HEK293 (cell line): Measurements from ENCODE around the gene MC1R.

Source experiments
- CTCF ChIA-PET: fragments of 350-600 bp; formaldehyde crosslinking; extraction: SDS; loops from one replicate; lab custom pipeline; 2021; ENCODE audit warnings: antibody characterized with exemption; lab: Yijun Ruan, JAX
- POLR2A ChIA-PET: fragments of 300-600 bp; formaldehyde crosslinking; extraction: SDS; loops from one replicate; lab custom pipeline; 2020; ENCODE audit warnings: antibody characterized with exemption, inconsistent platforms; lab: Yijun Ruan, JAX
- H3K27ac ChIP-seq: fragments of 200-500 bp; sonication (Bioruptor generic); 2 replicates; pipeline ENCODE4 v1.5.1; 2014; ENCODE audit warnings: low read depth, low read length, control low read depth, inconsistent platforms; ENCODE audit errors: extremely low read depth
- H3K36me3 ChIP-seq, 2 experiments: fragments of 200-500 bp in 1 of 2; sonication (Bioruptor generic) in 1 of 2; 1 replicate in 1 of 2; 2 replicates in 1 of 2; pipeline ENCODE4 v1.5.1; 2014 to 2017; ENCODE audit warnings: inconsistent platforms in 2 of 2, low read length in 2 of 2; ENCODE audit not compliant: control insufficient read depth in 2 of 2, insufficient read depth in 1 of 2
- H3K4me1 ChIP-seq: fragments of 200-500 bp; sonication (Bioruptor generic); 2 replicates; pipeline ENCODE4 v1.5.1; 2014; ENCODE audit warnings: mild to moderate bottlenecking, low read length, inconsistent platforms; ENCODE audit not compliant: control insufficient read depth, insufficient read depth
- H3K4me3 ChIP-seq: 2 replicates; pipeline ENCODE4 v1.5.1; 2011; ENCODE audit warnings: low read depth, mild to moderate bottlenecking, control low read depth, low read length, moderate library complexity
- H3K9me3 ChIP-seq: fragments of 200-500 bp; sonication (Bioruptor generic); 2 replicates; pipeline ENCODE4 v1.5.1; 2014; ENCODE audit warnings: low read depth, low read length, inconsistent platforms; ENCODE audit not compliant: control insufficient read depth, insufficient read depth
- EGR2 ChIP-seq: fragments of 450-650 bp; formaldehyde crosslinking; IDR thresholded peaks from 2 replicates; pipeline ENCODE4 v1.5.1; 2016; ENCODE audit warnings: low read depth, missing biosample characterization, missing genetic modification characterization
- KLF9 ChIP-seq: fragments of 450-650 bp; formaldehyde crosslinking; IDR thresholded peaks from 2 replicates; pipeline ENCODE4 v1.5.1; 2016; ENCODE audit warnings: missing biosample characterization, missing genetic modification characterization, low read depth
- OSR2 ChIP-seq: fragments of 450-650 bp; formaldehyde crosslinking; IDR thresholded peaks from 2 replicates; pipeline ENCODE4 v1.5.1; 2016; ENCODE audit warnings: missing biosample characterization, missing genetic modification characterization
- OVOL3 ChIP-seq: fragments of 450-650 bp; formaldehyde crosslinking; IDR thresholded peaks from 2 replicates; pipeline ENCODE4 v1.5.1; 2016; ENCODE audit warnings: missing biosample characterization, missing genetic modification characterization
- PRDM6 ChIP-seq: fragments of 450-650 bp; formaldehyde crosslinking; IDR thresholded peaks from 2 replicates; pipeline ENCODE4 v1.5.1; 2017; ENCODE audit warnings: missing biosample characterization, missing genetic modification characterization
- RBAK ChIP-seq: fragments of 450-650 bp; formaldehyde crosslinking; IDR thresholded peaks from 2 replicates; pipeline ENCODE4 v1.5.1; 2016; ENCODE audit warnings: missing biosample characterization, missing genetic modification characterization
- REPIN1 ChIP-seq: fragments of 450-650 bp; formaldehyde crosslinking; IDR thresholded peaks from 2 replicates; pipeline ENCODE4 v1.5.1; 2017; ENCODE audit warnings: missing biosample characterization, missing genetic modification characterization, low read depth
- TCF7L2 ChIP-seq: IDR thresholded peaks from 2 replicates; pipeline ENCODE4 v1.6.1; 2011; ENCODE audit warnings: low read depth, mild to moderate bottlenecking, inconsistent platforms, low read length, moderate library complexity, borderline replicate concordance
- ZBTB1 ChIP-seq: fragments of 450-650 bp; formaldehyde crosslinking; IDR thresholded peaks from 2 replicates; pipeline ENCODE4 v1.5.1; 2016; ENCODE audit warnings: missing biosample characterization, missing genetic modification characterization
- ZFHX2 ChIP-seq: fragments of 450-650 bp; formaldehyde crosslinking; conservative IDR thresholded peaks from 2 replicates; pipeline ENCODE4 v1.5.1; 2016; ENCODE audit warnings: missing biosample characterization, missing genetic modification characterization
- ZIC2 ChIP-seq: fragments of 450-650 bp; formaldehyde crosslinking; IDR thresholded peaks from 2 replicates; pipeline ENCODE4 v1.5.1; 2016; ENCODE audit warnings: missing biosample characterization, missing genetic modification characterization
- ZNF112 ChIP-seq: fragments of 450-650 bp; formaldehyde crosslinking; IDR thresholded peaks from 2 replicates; pipeline ENCODE4 v1.5.0; 2017; ENCODE audit warnings: missing biosample characterization, missing genetic modification characterization
- ZNF114 ChIP-seq: fragments of 450-650 bp; formaldehyde crosslinking; IDR thresholded peaks from 2 replicates; pipeline ENCODE4 v1.5.0; 2017; ENCODE audit warnings: missing biosample characterization, missing genetic modification characterization
- ZNF146 ChIP-seq: fragments of 450-650 bp; formaldehyde crosslinking; IDR thresholded peaks from 2 replicates; pipeline ENCODE4 v1.5.1; 2016; ENCODE audit warnings: missing biosample characterization, missing genetic modification characterization
- ZNF148 ChIP-seq: fragments of 450-650 bp; formaldehyde crosslinking; IDR thresholded peaks from 2 replicates; pipeline ENCODE4 v1.5.0; 2017; ENCODE audit warnings: missing biosample characterization, missing genetic modification characterization, borderline replicate concordance
- ZNF157 ChIP-seq: fragments of 450-650 bp; formaldehyde crosslinking; IDR thresholded peaks from 2 replicates; pipeline ENCODE4 v1.5.1; 2016; ENCODE audit warnings: missing biosample characterization, missing genetic modification characterization
- ZNF26 ChIP-seq: fragments of 450-650 bp; formaldehyde crosslinking; IDR thresholded peaks from 2 replicates; pipeline ENCODE4 v1.5.1; 2016; ENCODE audit warnings: missing biosample characterization, missing genetic modification characterization
- ZNF302 ChIP-seq: fragments of 450-650 bp; formaldehyde crosslinking; IDR thresholded peaks from 2 replicates; pipeline ENCODE4 v1.5.1; 2016; ENCODE audit warnings: missing biosample characterization, missing genetic modification characterization, low read depth
- ZNF324 ChIP-seq: fragments of 450-650 bp; formaldehyde crosslinking; IDR thresholded peaks from 2 replicates; pipeline ENCODE4 v1.5.1; 2016; ENCODE audit warnings: missing biosample characterization, missing genetic modification characterization
- ZNF398 ChIP-seq: fragments of 450-650 bp; formaldehyde crosslinking; IDR thresholded peaks from 2 replicates; pipeline ENCODE4 v1.5.1; 2017; ENCODE audit warnings: missing biosample characterization, missing genetic modification characterization
- ZNF423 ChIP-seq: fragments of 450-650 bp; formaldehyde crosslinking; IDR thresholded peaks from 2 replicates; pipeline ENCODE4 v1.5.1; 2016; ENCODE audit warnings: missing biosample characterization, missing genetic modification characterization
- ZNF529 ChIP-seq: fragments of 450-650 bp; formaldehyde crosslinking; IDR thresholded peaks from 2 replicates; pipeline ENCODE4 v1.5.1; 2017; ENCODE audit warnings: missing genetic modification characterization, missing biosample characterization; ENCODE audit not compliant: insufficient replicate concordance
- ZNF548 ChIP-seq: fragments of 450-650 bp; formaldehyde crosslinking; IDR thresholded peaks from 2 replicates; pipeline ENCODE4 v1.5.1; 2016; ENCODE audit warnings: missing biosample characterization, missing genetic modification characterization
- ZNF561 ChIP-seq: fragments of 450-650 bp; IDR thresholded peaks from 2 replicates; pipeline ENCODE4 v1.5.1; 2018; ENCODE audit warnings: missing biosample characterization, missing genetic modification characterization, borderline replicate concordance
- ZNF623 ChIP-seq: fragments of 450-650 bp; formaldehyde crosslinking; IDR thresholded peaks from 2 replicates; pipeline ENCODE4 v1.5.1; 2016; ENCODE audit warnings: missing biosample characterization, missing genetic modification characterization
- ZNF670 ChIP-seq: fragments of 450-650 bp; formaldehyde crosslinking; IDR thresholded peaks from 2 replicates; pipeline ENCODE4 v1.5.1; 2016; ENCODE audit warnings: missing biosample characterization, missing genetic modification characterization, low read depth
- ZNF677 ChIP-seq: fragments of 450-650 bp; IDR thresholded peaks from 2 replicates; pipeline ENCODE4 v1.5.0; 2018; ENCODE audit warnings: missing biosample characterization, mild to moderate bottlenecking, missing genetic modification characterization, moderate library complexity
- ZNF701 ChIP-seq: fragments of 450-650 bp; formaldehyde crosslinking; IDR thresholded peaks from 2 replicates; pipeline ENCODE4 v1.5.1; 2016; ENCODE audit warnings: missing biosample characterization, missing genetic modification characterization
- ZNF776 ChIP-seq: fragments of 450-650 bp; formaldehyde crosslinking; IDR thresholded peaks from 2 replicates; pipeline ENCODE4 v1.5.0; 2017; ENCODE audit warnings: missing biosample characterization, missing genetic modification characterization, borderline replicate concordance
- ZSCAN30 ChIP-seq: fragments of 450-650 bp; IDR thresholded peaks from 2 replicates; pipeline ENCODE4 v1.5.1; 2018; ENCODE audit warnings: missing biosample characterization, mild to moderate bottlenecking, missing genetic modification characterization, moderate library complexity

Gene MC1R

GRCh38 chr16:89918453-89919347, at the start of gene MC1R (continued):
- 0 out of 2 replicates have a peak, but pooled peaks have one; percentile 25 for TF ChIP-seq ZNF423 (tag by site-specific recombination)

GRCh38 chr16:89869911-89870310, 48.8 kb upstream of the MC1R start:
- no peaks in the 10 kb centered on the region for H3K4me1 ChIP-seq
- no peak overlapping the region for H3K4me3 ChIP-seq
- CTCF ChIA-PET = interaction anchor here (4.0 kb wide), 1 partner anchor 9 kb away, joined by 34 read pairs; no protein-coding TSS in a partner anchor
- H3K9me3 ChIP-seq = no peaks in the 10 kb centered on the region
- H3K27ac ChIP-seq = no peak overlapping the region
- peaks cover 0 to 36% of the 10 kb centered on the region in 2 experiments; a peak in 2 of 3 replicates for H3K36me3 ChIP-seq
- POLR2A ChIA-PET = no interaction called here
- no peak for TF ChIP-seq ZNF529 (tag by site-specific recombination)
- TF ChIP-seq PRDM6 (tag by site-specific recombination) = no peak
- no peak for TF ChIP-seq ZNF324 (tag by site-specific recombination)
- TF ChIP-seq RBAK (tag by site-specific recombination) = no peak
- no peak for TF ChIP-seq ZNF677 (tag by site-specific recombination)
- TF ChIP-seq ZNF398 (tag by site-specific recombination) = peak; percentile 43; the same call in 1 of the 2 replicates
- no peak for TF ChIP-seq ZNF112 (tag by site-specific recombination)
- TF ChIP-seq ZNF148 (tag by site-specific recombination) = no peak
- TF ChIP-seq KLF9 (tag by site-specific recombination) = peak; percentile 45; the same call in 1 of the 2 replicates
- TF ChIP-seq ZNF548 = no peak
- no peak for TF ChIP-seq ZNF157 (tag by site-specific recombination)
- TF ChIP-seq TCF7L2 = no peak
- TF ChIP-seq REPIN1 (tag by site-specific recombination) = no peak
- TF ChIP-seq ZNF623 (tag by site-specific recombination) = no peak
- TF ChIP-seq ZSCAN30 (tag by site-specific recombination) = no peak
- no peak for TF ChIP-seq OSR2 (tag by site-specific recombination)
- TF ChIP-seq ZNF114 (tag by site-specific recombination) = no peak
- TF ChIP-seq ZNF561 (tag by site-specific recombination) = no peak
- peak; percentile 58 for TF ChIP-seq ZFHX2 (tag by site-specific recombination)
- TF ChIP-seq ZNF302 (tag by site-specific recombination) = no peak
- TF ChIP-seq ZNF670 (tag by site-specific recombination) = no peak
- no peak for TF ChIP-seq OVOL3 (tag by site-specific recombination)
- peak; percentile 39; the same call in 1 of the 2 replicates for TF ChIP-seq ZIC2 (tag by site-specific recombination)
- TF ChIP-seq ZNF701 (tag by site-specific recombination) = no peak
- no peak for TF ChIP-seq ZNF776
- TF ChIP-seq ZNF146 = no peak
- no peak for TF ChIP-seq ZBTB1 (tag by site-specific recombination)
- peak; percentile 52 for TF ChIP-seq EGR2 (tag by site-specific recombination)
- no peak for TF ChIP-seq ZNF26 (tag by site-specific recombination)
